ENCODE measurements around the gene ASNSD1. TPM values are rescaled to one million over a fixed set of nuclear protein-coding genes. Genes with fewer than 3 reads are reported as not detected.

The ASNSD1 gene
- polyA plus RNA-seq, 1 of the 3 experiments (the other 2 are of a cell fraction): 15.5 TPM

DNA sequence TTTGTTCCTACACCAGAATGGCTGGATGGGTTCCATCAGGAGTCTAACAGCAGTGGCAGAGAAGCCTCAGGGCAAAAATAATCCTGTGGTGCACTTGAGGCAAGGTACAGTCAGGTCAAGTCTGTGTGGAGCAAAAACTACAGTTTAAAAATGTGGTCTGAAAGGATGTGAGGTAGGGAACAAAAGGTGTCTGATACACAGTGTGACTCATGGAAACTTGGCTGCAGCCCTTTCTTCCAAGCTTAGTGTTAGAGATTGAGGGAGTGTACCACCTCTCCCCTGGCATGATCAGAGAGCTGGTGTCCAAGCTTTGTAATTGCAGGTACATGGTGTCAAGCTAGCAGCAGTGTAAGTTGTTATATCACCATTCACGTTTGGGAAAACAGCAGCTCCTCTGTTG, 22.1 kb downstream of the ASNSD1 start (continued):
- TF ChIP-seq SIN3A (IDR thresholded peaks at IDR 0.05; ENCODE audit: borderline replicate concordance, low read depth, low read length): no peak

DNA sequence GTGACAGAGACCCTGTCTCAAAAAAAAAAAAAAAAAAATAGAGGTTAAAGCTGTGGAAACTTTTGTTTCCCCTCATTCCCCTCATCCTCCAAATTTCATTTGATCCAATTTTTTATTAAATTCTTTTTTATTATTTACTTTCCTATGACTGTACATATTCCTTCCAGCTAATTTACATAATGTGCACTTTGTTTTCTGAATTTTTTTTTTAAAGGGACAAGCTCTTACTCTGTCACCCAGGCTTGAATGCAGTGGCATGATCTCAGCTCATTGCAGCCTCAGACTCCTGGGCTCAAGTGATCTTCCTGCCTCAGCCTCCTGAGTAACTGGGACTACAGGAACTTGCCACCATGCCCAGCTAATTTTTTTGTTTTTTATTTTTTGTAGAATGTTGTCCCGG, 23.6 kb downstream of the ASNSD1 start:
- CTCF ChIA-PET: interaction anchor here (1.0 to 2.3 kb wide), 3 partner anchors 11 to 24 kb away, joined by 5 to 8 read pairs (median 7); partner anchors contain the start of gene ANKAR
- Histone ChIP-seq H3K27me3 (ENCODE audit: insufficient read depth) (no peaks in the 10 kb centered on the region), H3K4me1 (ENCODE audit: control insufficient read depth in 1 of 2, insufficient read depth in 2 of 2, low read depth in 1 of 2, low read length in 1 of 2) (peaks cover 4 to 6% of the 10 kb centered on the region in 2 experiments; a peak in 2 of 4 replicates), H3K36me3 (replicated peaks in 1 of 2; ENCODE audit: control insufficient read depth in 1 of 2, insufficient read depth in 2 of 2, low read length in 1 of 2) (peaks cover 0 to 3% of the 10 kb centered on the region in 2 experiments), H4K20me1 (ENCODE audit: insufficient read depth) (no peaks in the 10 kb centered on the region), H3K4me2 (no peak overlapping the region), H3K9me3 (no peaks in the 10 kb centered on the region), H3K27ac (ENCODE audit: low read depth in 2 of 2, low read length in 1 of 2) (no peak overlapping the region), H3F3A (replicated peaks; ENCODE audit: insufficient read depth) (no peaks in the 10 kb centered on the region), H2AFZ (ENCODE audit: low read depth) (no peak overlapping the region), H3K9me2 (no peaks in the 10 kb centered on the region), H3K4me3 (ENCODE audit: low read depth in 2 of 2, low read length in 1 of 2) (no peak overlapping the region), H3K9ac (no peak overlapping the region), H3K79me2 (ENCODE audit: insufficient read depth) (no peaks in the 10 kb centered on the region; the same call in 1 of the 2 replicates)
- DNase-seq: no peak
- TF ChIP-seq NFIC (IDR thresholded peaks at IDR 0.05; ENCODE audit: borderline replicate concordance) (no peak), FOXJ3 (CRISPR knock-in tag; IDR thresholded peaks at IDR 0.05) (no peak), RCOR1 (IDR thresholded peaks at IDR 0.05; ENCODE audit: low read length) (no peak), RAD21 (IDR thresholded peaks at IDR 0.05; ENCODE audit: low read length) (no peak), POLR2AphosphoS5 (IDR thresholded peaks at IDR 0.05; ENCODE audit: low read depth, low read length) (no peak), GABPA (IDR thresholded peaks at IDR 0.05; ENCODE audit: low read depth) (no peak), CHD2 (IDR thresholded peaks at IDR 0.05; ENCODE audit: low read length, partially characterized antibody) (no peak), RXRA (IDR thresholded peaks at IDR 0.05; ENCODE audit: borderline replicate concordance, low read depth) (no peak)
- TF ChIP-seq, protein P1, sequence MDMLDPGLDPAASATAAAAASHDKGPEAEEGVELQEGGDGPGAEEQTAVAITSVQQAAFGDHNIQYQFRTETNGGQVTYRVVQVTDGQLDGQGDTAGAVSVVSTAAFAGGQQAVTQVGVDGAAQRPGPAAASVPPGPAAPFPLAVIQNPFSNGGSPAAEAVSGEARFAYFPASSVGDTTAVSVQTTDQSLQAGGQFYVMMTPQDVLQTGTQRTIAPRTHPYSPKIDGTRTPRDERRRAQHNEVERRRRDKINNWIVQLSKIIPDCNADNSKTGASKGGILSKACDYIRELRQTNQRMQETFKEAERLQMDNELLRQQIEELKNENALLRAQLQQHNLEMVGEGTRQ (IDR thresholded peaks at IDR 0.05; ENCODE audit: borderline replicate concordance, low read depth, low read length): no peak
- TF ChIP-seq, protein P2, sequence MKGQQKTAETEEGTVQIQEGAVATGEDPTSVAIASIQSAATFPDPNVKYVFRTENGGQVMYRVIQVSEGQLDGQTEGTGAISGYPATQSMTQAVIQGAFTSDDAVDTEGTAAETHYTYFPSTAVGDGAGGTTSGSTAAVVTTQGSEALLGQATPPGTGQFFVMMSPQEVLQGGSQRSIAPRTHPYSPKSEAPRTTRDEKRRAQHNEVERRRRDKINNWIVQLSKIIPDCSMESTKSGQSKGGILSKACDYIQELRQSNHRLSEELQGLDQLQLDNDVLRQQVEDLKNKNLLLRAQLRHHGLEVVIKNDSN (IDR thresholded peaks at IDR 0.05; ENCODE audit: borderline replicate concordance, low read depth): no peak
- TF ChIP-seq, protein P3, sequence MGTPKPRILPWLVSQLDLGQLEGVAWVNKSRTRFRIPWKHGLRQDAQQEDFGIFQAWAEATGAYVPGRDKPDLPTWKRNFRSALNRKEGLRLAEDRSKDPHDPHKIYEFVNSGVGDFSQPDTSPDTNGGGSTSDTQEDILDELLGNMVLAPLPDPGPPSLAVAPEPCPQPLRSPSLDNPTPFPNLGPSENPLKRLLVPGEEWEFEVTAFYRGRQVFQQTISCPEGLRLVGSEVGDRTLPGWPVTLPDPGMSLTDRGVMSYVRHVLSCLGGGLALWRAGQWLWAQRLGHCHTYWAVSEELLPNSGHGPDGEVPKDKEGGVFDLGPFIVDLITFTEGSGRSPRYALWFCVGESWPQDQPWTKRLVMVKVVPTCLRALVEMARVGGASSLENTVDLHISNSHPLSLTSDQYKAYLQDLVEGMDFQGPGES (IDR thresholded peaks at IDR 0.05; ENCODE audit: low read depth, low read length): no peak
- 93% methylated on average over 1 of the region's 1 CpG for WGBS (ENCODE audit: low lambda C conversion rate)
- POLR2A ChIA-PET: no interaction called here
